Cardiac septum (tissue), 1 donor: ENCODE measurements around the gene SCFD2. TPM values are rescaled to one million over a fixed set of nuclear protein-coding genes. Genes with fewer than 3 reads are reported as not detected.

Experiments
- DNase-seq: peaks from one replicate; pipeline ENCODE4 v3.0.0-alpha.2; 2020; ENCODE audit warnings: low spot score
- intact Hi-C: fragments of 100-400 bp; cut with DNase I; formaldehyde crosslinking; loops from one replicate; pipeline ENCODE4 v1.14.0; 2022
- total RNA-seq: library from RNA; stranded (reverse); fragmentation: NEBNext Ultra II Directional; extraction: Animal tissue kit (Norgen Biotek cat#: 25700); gene quantifications from one replicate; pipeline ENCODE4 v1.2.1, GENCODE V29; 2021
- donor health status: DM: no; HTN: no; CAD: no.

The SCFD2 gene
- total RNA-seq, 1 donor from 2014 or later, result 9.7 TPM

- intact Hi-C loops, result loop anchor here (5.0 kb wide), 1 partner anchor 370 kb away; no protein-coding TSS in a partner anchor
- DNase-seq, result no peak
Measured at GRCh38 chr4:52957220-52957686, 408.6 kb downstream of the SCFD2 start.

- intact Hi-C loops, result loop anchor here (5.0 kb wide), 1 partner anchor 369 kb away; no protein-coding TSS in a partner anchor
Measured at GRCh38 chr4:52956691-52957090, 409.2 kb downstream of the SCFD2 start.

GRCh38 chr4:52954560-52955170 is 411.2 kb downstream of the SCFD2 start:
- DNase-seq, result no peak
- intact Hi-C loops, result loop anchor here (5.0 kb wide), 1 partner anchor 367 kb away; no protein-coding TSS in a partner anchor

More at GRCh38 chr4:52956691-52957090, 409.2 kb downstream of the SCFD2 start:
- no peak for DNase-seq

GRCh38 chr4:52952540-52952939 is 413.3 kb downstream of the SCFD2 start:
- intact Hi-C loops, result no loop called here
- DNase-seq, result no peak

- no peak for DNase-seq
- intact Hi-C loops, result no loop called here
Measured at GRCh38 chr4:52951016-52951415, 414.8 kb downstream of the SCFD2 start.

- no peak for DNase-seq
- intact Hi-C loops, result no loop called here
Measured at GRCh38 chr4:52950226-52950625, 415.6 kb downstream of the SCFD2 start.

GRCh38 chr4:52949336-52949735 is 416.5 kb downstream of the SCFD2 start:
- intact Hi-C loops, result no loop called here
- no peak for DNase-seq

GRCh38 chr4:52948057-52948423 is 417.8 kb downstream of the SCFD2 start:
- intact Hi-C loops, result no loop called here
- no peak for DNase-seq

GRCh38 chr4:52947401-52948056 is 418.3 kb downstream of the SCFD2 start:
- intact Hi-C loops, result no loop called here
- DNase-seq, result no peak

- no peak for DNase-seq
- intact Hi-C loops, result no loop called here
Measured at GRCh38 chr4:52946855-52947254, 419.0 kb downstream of the SCFD2 start.

- no peak for DNase-seq
- intact Hi-C loops, result no loop called here
Measured at GRCh38 chr4:52945982-52946381, 419.9 kb downstream of the SCFD2 start.

GRCh38 chr4:52945326-52945898 is 420.4 kb downstream of the SCFD2 start:
- no peak for DNase-seq
- intact Hi-C loops, result no loop called here

GRCh38 chr4:52943677-52944076 is 422.2 kb downstream of the SCFD2 start:
- DNase-seq, result no peak
- intact Hi-C loops, result no loop called here

GRCh38 chr4:52942936-52943335 is 422.9 kb downstream of the SCFD2 start:
- intact Hi-C loops, result no loop called here
- DNase-seq, result no peak

GRCh38 chr4:52941450-52941849 is 424.4 kb downstream of the SCFD2 start:
- intact Hi-C loops, result no loop called here
- DNase-seq, result no peak

- intact Hi-C loops, result no loop called here
- no peak for DNase-seq
Measured at GRCh38 chr4:52939739-52940138, 426.1 kb downstream of the SCFD2 start.

GRCh38 chr4:52939325-52939724 is 426.5 kb downstream of the SCFD2 start:
- no peak for DNase-seq
- intact Hi-C loops, result no loop called here

- intact Hi-C loops, result no loop called here
Measured at GRCh38 chr4:52937829-52938228, 428.0 kb downstream of the SCFD2 start.

GRCh38 chr4:52936729-52937128 is 429.1 kb downstream of the SCFD2 start:
- intact Hi-C loops, result no loop called here
- no peak for DNase-seq

More at GRCh38 chr4:52937829-52938228, 428.0 kb downstream of the SCFD2 start:
- DNase-seq, result no peak

- intact Hi-C loops, result no loop called here
- DNase-seq, result no peak
Measured at GRCh38 chr4:52935317-52935716, 430.5 kb downstream of the SCFD2 start.

- intact Hi-C loops, result no loop called here
- DNase-seq, result no peak
Measured at GRCh38 chr4:52933738-52934137, 432.1 kb downstream of the SCFD2 start.
